ENCODE results near the gene CNN2.

DNA sequence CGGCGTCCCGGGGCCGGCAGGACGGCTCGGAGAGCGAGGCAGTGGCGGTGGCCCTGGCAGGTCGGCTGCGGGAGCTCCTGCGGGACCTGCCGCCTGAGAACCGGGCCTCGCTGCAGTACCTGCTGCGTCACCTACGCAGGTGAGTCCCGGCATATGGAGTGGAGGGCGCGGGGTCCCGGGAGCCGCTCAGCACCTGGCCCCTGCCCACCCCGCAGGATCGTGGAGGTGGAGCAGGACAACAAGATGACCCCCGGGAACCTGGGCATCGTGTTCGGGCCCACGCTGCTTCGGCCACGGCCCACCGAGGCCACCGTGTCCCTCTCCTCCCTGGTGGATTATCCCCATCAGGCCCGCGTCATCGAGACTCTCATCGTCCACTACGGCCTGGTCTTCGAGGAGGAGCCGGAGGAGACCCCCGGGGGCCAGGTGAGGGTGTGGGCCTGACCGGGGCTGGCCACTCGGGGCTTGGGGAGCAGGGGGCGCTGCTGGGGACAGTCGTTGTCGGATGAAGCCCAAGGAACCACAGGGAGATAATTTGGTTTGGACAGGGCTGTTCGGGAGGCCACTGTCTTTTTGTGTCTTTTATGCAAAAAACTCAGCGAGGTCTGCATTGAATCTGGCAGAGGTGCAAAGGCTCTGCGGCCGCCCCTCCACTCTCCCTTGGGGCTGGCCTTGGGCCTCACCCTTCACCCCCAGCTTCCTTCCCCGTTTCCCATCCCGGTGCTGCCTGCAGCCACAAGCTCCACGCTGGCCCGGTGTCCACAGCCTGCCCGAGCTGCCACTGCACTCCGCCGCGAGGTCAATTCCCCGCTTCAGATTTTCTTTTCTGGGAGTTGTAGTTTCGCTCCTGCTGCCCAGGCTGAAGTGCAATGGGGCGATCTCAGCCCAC, 56.8 kb downstream of the CNN2 start:
- TF ChIP-seq, protein P1, sequence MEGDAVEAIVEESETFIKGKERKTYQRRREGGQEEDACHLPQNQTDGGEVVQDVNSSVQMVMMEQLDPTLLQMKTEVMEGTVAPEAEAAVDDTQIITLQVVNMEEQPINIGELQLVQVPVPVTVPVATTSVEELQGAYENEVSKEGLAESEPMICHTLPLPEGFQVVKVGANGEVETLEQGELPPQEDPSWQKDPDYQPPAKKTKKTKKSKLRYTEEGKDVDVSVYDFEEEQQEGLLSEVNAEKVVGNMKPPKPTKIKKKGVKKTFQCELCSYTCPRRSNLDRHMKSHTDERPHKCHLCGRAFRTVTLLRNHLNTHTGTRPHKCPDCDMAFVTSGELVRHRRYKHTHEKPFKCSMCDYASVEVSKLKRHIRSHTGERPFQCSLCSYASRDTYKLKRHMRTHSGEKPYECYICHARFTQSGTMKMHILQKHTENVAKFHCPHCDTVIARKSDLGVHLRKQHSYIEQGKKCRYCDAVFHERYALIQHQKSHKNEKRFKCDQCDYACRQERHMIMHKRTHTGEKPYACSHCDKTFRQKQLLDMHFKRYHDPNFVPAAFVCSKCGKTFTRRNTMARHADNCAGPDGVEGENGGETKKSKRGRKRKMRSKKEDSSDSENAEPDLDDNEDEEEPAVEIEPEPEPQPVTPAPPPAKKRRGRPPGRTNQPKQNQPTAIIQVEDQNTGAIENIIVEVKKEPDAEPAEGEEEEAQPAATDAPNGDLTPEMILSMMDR (conservative IDR thresholded peaks at IDR 0.05; ENCODE audit: low read depth, low read length): no peak
- TF ChIP-seq EZH2 (IDR thresholded peaks at IDR 0.05; ENCODE audit: low read length, unreplicated experiment): no peak
- TF ChIP-seq EZH2phosphoT487 (IDR thresholded peaks at IDR 0.05; ENCODE audit: borderline replicate concordance, low read length): no peak
